T-cell (primary cell): ENCODE data around the gene CEP19. TPM values are rescaled to one million over a fixed set of nuclear protein-coding genes. Genes with fewer than 3 reads are reported as not detected.
A peak's percentile ranks its signal among the peaks of the same experiment; 100 is the strongest.

ENCODE experiments used
- ATAC-seq, 4 experiments: fragments of 200-7000 bp in 3 of 4; fragments of 150-1000 bp in 1 of 4; cut with Tn5 transposase; replicated peaks in 1 of 4; 1 replicate in 3 of 4; 2 replicates in 1 of 4; pipeline ENCODE4 v1.10.0; 2021; ENCODE audit warnings: moderate library complexity in 3 of 4, mild to moderate bottlenecking in 2 of 4, moderate number of reproducible peaks in 1 of 4
- CTCF ChIA-PET, 2 donors: fragments of 300-600 bp; sonication (Branson Sonifier 250); formaldehyde crosslinking; loops; one replicate each; lab custom pipeline; 2022; ENCODE audit warnings: antibody characterized with exemption in 2 of 2; lab: Charles Lee
- POLR2A ChIA-PET, 2 donors: fragments of 300-600 bp; sonication (Branson Sonifier 250); formaldehyde crosslinking; loops; one replicate each; lab custom pipeline; 2022; ENCODE audit warnings: antibody characterized with exemption in 2 of 2; lab: Charles Lee
- DNase-seq, 35 experiments: peaks; one replicate each; pipeline versions ENCODE4 v3.0.0 to v3.0.0-alpha.2; 2013 to 2023
- H3K27ac ChIP-seq: one replicate; pipeline ENCODE4 v1.5.1; 2013; ENCODE audit warnings: low read length
- H3K27me3 ChIP-seq, 2 experiments: replicated peaks in 1 of 2; 1 replicate in 1 of 2; 2 replicates in 1 of 2; pipeline versions ENCODE4 v1.6.1 to v1.7.0; 2013; ENCODE audit warnings: low read length in 1 of 2, mixed read lengths in 1 of 2; ENCODE audit not compliant: control insufficient read depth in 2 of 2, insufficient read depth in 2 of 2; ENCODE audit errors: extremely low read depth in 1 of 2
- H3K36me3 ChIP-seq, 2 donors: 1 replicate in 1 of 2; 2 replicates in 1 of 2; pipeline versions ENCODE4 v1.6.1 to v1.7.0; 2013; ENCODE audit warnings: low read length in 1 of 2; ENCODE audit not compliant: control insufficient read depth in 2 of 2, insufficient read depth in 1 of 2; ENCODE audit errors: extremely low read depth in 1 of 2
- H3K4me1 ChIP-seq, 2 experiments: 1 replicate in 1 of 2; 2 replicates in 1 of 2; pipeline versions ENCODE4 v1.6.1 to v1.7.0; 2013; ENCODE audit warnings: low read length in 2 of 2, mixed read lengths in 1 of 2; ENCODE audit not compliant: insufficient read depth in 2 of 2, control insufficient read depth in 1 of 2; ENCODE audit errors: extremely low read depth in 1 of 2
- H3K4me3 ChIP-seq, 2 donors: 1 replicate in 1 of 2; 2 replicates in 1 of 2; pipeline versions ENCODE4 v1.5.1 to v1.7.0; 2013; ENCODE audit warnings: mild to moderate bottlenecking in 2 of 2, low read length in 1 of 2, moderate library complexity in 1 of 2; ENCODE audit not compliant: control insufficient read depth in 1 of 2; ENCODE audit errors: extremely low read depth in 1 of 2
- H3K9me3 ChIP-seq: 2 replicates; pipeline ENCODE4 v1.7.0; 2013
- H3K27ac Mint-ChIP-seq, 2 donors: one replicate each; pipeline ENCODE4 v1.8.0; 2020 to 2021; ENCODE audit warnings: mild to moderate bottlenecking in 2 of 2, mixed read lengths in 2 of 2
- H3K27me3 Mint-ChIP-seq, 2 donors: one replicate each; pipeline ENCODE4 v1.8.0; 2021 to 2022; ENCODE audit warnings: mixed read lengths in 2 of 2
- H3K36me3 Mint-ChIP-seq: one replicate; pipeline ENCODE4 v1.8.0; 2021; ENCODE audit warnings: mixed read lengths
- H3K4me1 Mint-ChIP-seq, 3 donors: one replicate each; pipeline ENCODE4 v1.8.0; 2020 to 2022; ENCODE audit warnings: mixed read lengths in 3 of 3, mild to moderate bottlenecking in 1 of 3
- H3K4me3 Mint-ChIP-seq, 3 donors: one replicate each; pipeline ENCODE4 v1.8.0; 2020 to 2022; ENCODE audit warnings: mild to moderate bottlenecking in 3 of 3, mixed read lengths in 3 of 3, moderate library complexity in 3 of 3
- H3K9me3 Mint-ChIP-seq, 3 donors: one replicate each; pipeline ENCODE4 v1.8.0; 2020 to 2022; ENCODE audit warnings: mixed read lengths in 3 of 3
- WGBS: methylation state at CpG from one replicate; pipeline ENCODE4 v1.1.5; 2013; ENCODE audit warnings: missing lambda C conversion rate; ENCODE audit not compliant: insufficient coverage; 5-methylcytosine and 5-hydroxymethylcytosine counted together
- total RNA-seq, 35 experiments: library from RNA in 6 of 35; stranded (reverse) in 6 of 35; fragments of 120-200 nt in 1 of 35; gene quantifications; one replicate each; pipeline versions ENCODE4 v1.2.1 to v1.2.4 and lab custom pipeline; 2013 to 2026

The CEP19 gene
- 1 to 10 TPM; 1.6 to 8.5 (median 6.4) TPM for total RNA-seq
- total RNA-seq (2013) = 5.2 TPM
- 3.3 to 25.5 (median 6.9) reads per million in 29 experiments for total RNA-seq (lab: John Stamatoyannopoulos, UW)

DNA sequence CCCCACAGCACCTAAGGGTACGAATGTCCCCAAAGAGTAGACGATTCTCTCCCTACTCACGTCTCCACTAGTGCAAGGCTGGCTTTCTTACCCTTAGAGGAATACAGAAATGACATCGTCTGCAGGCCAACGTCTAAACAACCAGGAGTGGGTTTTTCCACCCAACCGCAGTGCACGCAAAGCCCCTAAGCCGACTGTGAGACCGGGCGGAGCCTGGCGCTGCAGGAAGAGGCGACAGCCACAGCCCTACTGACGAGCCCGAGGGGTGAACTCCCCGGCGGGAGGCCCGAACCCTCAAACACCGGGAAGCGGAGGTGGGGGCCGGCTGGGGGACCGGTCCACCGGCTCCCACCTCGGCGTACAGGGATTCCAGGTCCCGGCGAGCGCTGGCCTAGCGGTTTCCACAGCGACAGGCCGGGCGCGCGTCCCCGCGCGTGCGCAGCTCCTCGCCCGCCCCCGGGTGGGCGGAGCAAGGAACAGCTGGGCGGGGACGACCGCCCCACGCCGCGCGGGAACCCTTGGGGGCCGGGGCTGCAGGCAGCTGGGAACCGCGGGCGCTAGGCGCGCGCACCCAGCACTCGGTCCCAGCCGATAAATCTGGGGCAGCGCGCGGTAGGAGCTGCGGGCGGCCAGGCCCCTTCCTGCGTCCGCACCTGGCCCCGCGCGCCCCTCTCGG lies at the start of gene CEP19, which contains the start of gene PIGX:
TSS of gene CEP19 (minus strand) at position 413 of the 676 bp plus-strand sequence. CDS start 3,593 bp downstream, outside the sequence.
TSS of gene PIGX (plus strand) at position 540 of the 676 bp plus-strand sequence.
- Histone ChIP-seq H3K9me3 (no peaks in the 10 kb centered on the region), H3K36me3 (no peaks in the 10 kb centered on the region), H3K27me3 (no peaks in the 10 kb centered on the region), H3K4me3 (peak within 1 kb of the TSS; percentile 70 to 91), H3K27ac (peak within 1 kb of the TSS; percentile 99), H3K4me1 (peaks cover 6 to 25% of the 10 kb centered on the region in 2 experiments)
- DNase-seq (peak; percentile 82 to 98 (median 93)), ATAC-seq (peak; percentile 82 to 90 (median 87))
- under 1% methylated on average over 65 of the region's 68 CpGs for WGBS
- H3K4me3 Mint-ChIP-seq = peak within 1 kb of the TSS; percentile 92 to 97 (median 95)
- peaks cover 28 to 41% (median 35%) of the 10 kb centered on the region in 3 donors for H3K4me1 Mint-ChIP-seq
- CTCF ChIA-PET = interaction anchor here in 1 of 2 donors (1.0 to 1.6 kb wide), 3 partner anchors 27 to 102 kb away, joined by 4 to 5 read pairs (median 4); partner anchors contain the start of gene PAK2
- POLR2A ChIA-PET = interaction anchor here in 1 of 2 donors (0.5 to 2.5 kb wide), 2 partner anchors 24 to 28 kb away, joined by 4 to 18 read pairs; partner anchors contain the start of gene PAK2
- peaks cover 5% of the 10 kb centered on the region for H3K36me3 Mint-ChIP-seq
- H3K27ac Mint-ChIP-seq = peak within 1 kb of the TSS; percentile 98 to 99
- H3K27me3 Mint-ChIP-seq = no peaks in the 10 kb centered on the region
- H3K9me3 Mint-ChIP-seq = no peaks in the 10 kb centered on the region

- H3K27ac Mint-ChIP-seq = peak overlapping the region; percentile 36 to 82
- no peak overlapping the region for H3K27ac ChIP-seq
- CTCF ChIA-PET = no interaction called here
Observed at GRCh38 chr3:196757876-196758739, 46.1 kb upstream of the CEP19 start.

DNA sequence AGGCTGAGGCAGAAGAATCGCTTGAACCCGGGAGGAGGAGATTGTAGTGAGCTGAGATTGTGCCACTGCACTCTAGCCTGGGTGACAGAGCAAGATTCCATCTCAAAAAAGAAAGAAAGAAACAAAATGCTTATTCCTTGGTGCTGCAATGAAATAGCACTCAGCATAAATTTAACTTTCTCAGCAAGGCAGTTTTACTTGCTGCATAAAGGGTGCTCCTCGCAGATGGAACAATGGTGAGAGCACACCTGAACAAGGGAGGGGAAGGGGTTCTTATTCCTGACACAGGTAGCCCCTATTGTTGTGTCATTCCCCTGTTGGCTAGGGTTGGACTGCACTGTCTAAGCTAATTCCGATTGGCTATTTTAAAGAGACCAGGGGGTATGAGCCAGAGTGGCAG lies 44.7 kb upstream of the CEP19 start:
- peaks cover 0 to 6% of the 10 kb centered on the region in 2 experiments for H3K4me1 ChIP-seq
- ChIA-PET POLR2A (no interaction called here), CTCF (interaction anchor here in 1 of 2 donors (0.6 kb wide), 1 partner anchor 10 kb away, joined by 5 read pairs; no protein-coding TSS in a partner anchor)
- H3K27ac ChIP-seq = no peak overlapping the region
- Mint-ChIP-seq H3K4me1 (peaks cover 52 to 58% (median 53%) of the 10 kb centered on the region in 3 donors), H3K4me3 (no peak overlapping the region), H3K36me3 (peaks cover 34% of the 10 kb centered on the region), H3K27me3 (no peaks in the 10 kb centered on the region), H3K9me3 (peaks cover 2 to 13% (median 13%) of the 10 kb centered on the region in 3 donors), H3K27ac (no peak overlapping the region)
- H3K27me3 ChIP-seq = no peaks in the 10 kb centered on the region
- H3K4me3 ChIP-seq = no peak overlapping the region
- WGBS = 100% methylated on average over 3 of the region's 4 CpGs
- H3K36me3 ChIP-seq = peaks cover 0 to 10% of the 10 kb centered on the region in 2 donors
- ATAC-seq (no peak), DNase-seq (no peak)
- peaks cover 2% of the 10 kb centered on the region for H3K9me3 ChIP-seq

More at GRCh38 chr3:196757876-196758739, 46.1 kb upstream of the CEP19 start:
- H3K9me3 ChIP-seq = peaks cover 2% of the 10 kb centered on the region
- Mint-ChIP-seq H3K4me1 (peaks cover 53 to 63% (median 58%) of the 10 kb centered on the region in 3 donors), H3K4me3 (peak overlapping the region in 1 of 3 donors; percentile 6), H3K36me3 (peaks cover 41% of the 10 kb centered on the region), H3K9me3 (peaks cover 2 to 13% (median 13%) of the 10 kb centered on the region in 3 donors), H3K27me3 (no peaks in the 10 kb centered on the region)
- 54% methylated on average over 7 of the region's 9 CpGs for WGBS
- peak in 1 of 4 experiments; percentile 47 for ATAC-seq
- H3K36me3 ChIP-seq = peaks cover 0 to 10% of the 10 kb centered on the region in 2 donors
- no peaks in the 10 kb centered on the region for H3K27me3 ChIP-seq
- POLR2A ChIA-PET = interaction anchor here in 1 of 2 donors (0.5 to 0.6 kb wide), 2 partner anchors 117 to 256 kb away, joined by 4 to 7 read pairs; no protein-coding TSS in a partner anchor
- no peak overlapping the region for H3K4me3 ChIP-seq
- H3K4me1 ChIP-seq = peaks cover 0 to 6% of the 10 kb centered on the region in 2 experiments
- no peak for DNase-seq

DNA sequence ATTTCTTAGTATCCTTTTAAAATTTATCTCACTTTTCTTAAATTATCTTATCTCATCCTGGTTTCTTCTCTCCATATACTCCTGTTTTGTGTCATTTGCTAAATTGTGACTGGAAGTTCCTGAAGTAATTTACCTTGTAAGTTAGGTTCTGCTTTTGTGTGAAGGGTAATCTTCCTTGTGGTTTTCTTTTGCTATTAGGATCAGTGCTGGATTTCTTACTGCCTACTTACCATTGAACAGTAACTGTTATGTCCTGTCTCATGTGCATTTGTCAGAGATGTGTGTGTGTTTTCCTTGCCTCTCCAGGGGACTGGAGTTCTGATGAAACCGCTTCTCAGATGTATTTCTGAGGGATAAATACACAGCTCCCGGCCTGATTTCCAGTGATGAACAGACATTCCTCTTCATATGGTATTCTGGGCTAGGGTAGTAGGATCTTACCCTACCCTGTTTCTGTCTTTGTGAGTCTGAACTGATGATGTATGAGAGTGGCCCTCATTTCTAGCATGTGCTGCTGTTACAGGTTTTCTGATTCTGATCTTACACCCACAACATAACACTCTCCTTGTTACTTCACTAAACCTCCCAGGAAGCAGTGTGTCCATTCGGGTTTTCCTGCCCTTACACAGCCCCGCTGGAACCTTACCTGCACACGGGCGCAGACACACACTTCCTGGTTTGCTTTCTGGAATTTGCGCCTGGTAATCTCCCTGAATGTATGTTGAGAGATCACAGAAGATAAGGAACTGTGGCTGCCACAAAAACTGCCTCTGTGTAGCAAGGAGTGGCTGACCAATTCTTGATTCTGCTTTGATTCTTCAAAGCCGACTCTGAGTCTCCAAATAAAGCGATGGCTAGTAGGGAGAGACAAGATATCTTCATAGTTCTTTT lies 42.3 kb upstream of the CEP19 start:
- 78% methylated on average over 7 of the region's 9 CpGs for WGBS
- H3K9me3 ChIP-seq = peaks cover 2% of the 10 kb centered on the region
- ChIA-PET POLR2A (no interaction called here), CTCF (no interaction called here)
- Mint-ChIP-seq H3K9me3 (peaks cover 2 to 13% (median 13%) of the 10 kb centered on the region in 3 donors), H3K4me1 (peaks cover 60 to 68% (median 61%) of the 10 kb centered on the region in 3 donors), H3K4me3 (no peak overlapping the region), H3K27me3 (no peaks in the 10 kb centered on the region), H3K27ac (peak overlapping the region; percentile 1 to 59), H3K36me3 (peaks cover 42% of the 10 kb centered on the region)
- H3K4me3 ChIP-seq = no peak overlapping the region
- peaks cover 0 to 4% of the 10 kb centered on the region in 2 donors for H3K36me3 ChIP-seq
- H3K27me3 ChIP-seq = no peaks in the 10 kb centered on the region
- H3K4me1 ChIP-seq = peaks cover 0 to 6% of the 10 kb centered on the region in 2 experiments
- no peak overlapping the region for H3K27ac ChIP-seq
- no peak for DNase-seq
- ATAC-seq = peak in 1 of 4 experiments; percentile 33

GRCh38 chr3:196753201-196753600 lies 41.2 kb upstream of the CEP19 start:
- Mint-ChIP-seq H3K36me3 (peaks cover 52% of the 10 kb centered on the region), H3K9me3 (peaks cover 2 to 13% (median 13%) of the 10 kb centered on the region in 3 donors), H3K27me3 (no peaks in the 10 kb centered on the region), H3K4me3 (no peak overlapping the region), H3K27ac (no peak overlapping the region), H3K4me1 (peaks cover 61 to 69% (median 64%) of the 10 kb centered on the region in 3 donors)
- H3K27me3 ChIP-seq = no peaks in the 10 kb centered on the region
- H3K4me3 ChIP-seq = no peak overlapping the region
- ChIA-PET CTCF (interaction anchor here in 1 of 2 donors (0.5 to 0.6 kb wide), 2 partner anchors 12 to 148 kb away, joined by 4 read pairs; no protein-coding TSS in a partner anchor), POLR2A (interaction anchor here in 1 of 2 donors (0.6 kb wide), 1 partner anchor 86 kb away, joined by 12 read pairs; no protein-coding TSS in a partner anchor)
- WGBS = 100% methylated on average over 1 of the region's 8 CpGs
- no peak for ATAC-seq
- H3K4me1 ChIP-seq = peaks cover 0 to 4% of the 10 kb centered on the region in 2 experiments
- no peak for DNase-seq
- H3K36me3 ChIP-seq = peaks cover 0 to 14% of the 10 kb centered on the region in 2 donors
- peaks cover 2% of the 10 kb centered on the region for H3K9me3 ChIP-seq
- H3K27ac ChIP-seq = no peak overlapping the region
